IPS-18a (cell line): ENCODE measurements around the gene SLC7A6.

Experiments used
- H3K27ac ChIP-seq: one replicate; pipeline ENCODE4 v1.5.1; 2013; ENCODE audit warnings: low read length
- H3K27me3 ChIP-seq: one replicate; pipeline ENCODE4 v1.6.1; 2013; ENCODE audit warnings: mild to moderate bottlenecking, low read length; ENCODE audit not compliant: control insufficient read depth, insufficient read depth
- H3K36me3 ChIP-seq: one replicate; pipeline ENCODE4 v1.6.1; 2013; ENCODE audit warnings: low read depth, low read length; ENCODE audit not compliant: control insufficient read depth
- H3K4me1 ChIP-seq: one replicate; pipeline ENCODE4 v1.6.1; 2013; ENCODE audit warnings: low read depth, low read length; ENCODE audit not compliant: control insufficient read depth
- H3K4me3 ChIP-seq: one replicate; pipeline ENCODE4 v1.5.1; 2013; ENCODE audit warnings: low read length
- H3K9ac ChIP-seq: one replicate; pipeline ENCODE4 v1.6.1; 2013; ENCODE audit warnings: mild to moderate bottlenecking, low read length, moderate library complexity
- H3K9me3 ChIP-seq: one replicate; pipeline ENCODE4 v1.6.1; 2013; ENCODE audit warnings: low read depth, low read length; ENCODE audit not compliant: control insufficient read depth

The SLC7A6 gene

DNA sequence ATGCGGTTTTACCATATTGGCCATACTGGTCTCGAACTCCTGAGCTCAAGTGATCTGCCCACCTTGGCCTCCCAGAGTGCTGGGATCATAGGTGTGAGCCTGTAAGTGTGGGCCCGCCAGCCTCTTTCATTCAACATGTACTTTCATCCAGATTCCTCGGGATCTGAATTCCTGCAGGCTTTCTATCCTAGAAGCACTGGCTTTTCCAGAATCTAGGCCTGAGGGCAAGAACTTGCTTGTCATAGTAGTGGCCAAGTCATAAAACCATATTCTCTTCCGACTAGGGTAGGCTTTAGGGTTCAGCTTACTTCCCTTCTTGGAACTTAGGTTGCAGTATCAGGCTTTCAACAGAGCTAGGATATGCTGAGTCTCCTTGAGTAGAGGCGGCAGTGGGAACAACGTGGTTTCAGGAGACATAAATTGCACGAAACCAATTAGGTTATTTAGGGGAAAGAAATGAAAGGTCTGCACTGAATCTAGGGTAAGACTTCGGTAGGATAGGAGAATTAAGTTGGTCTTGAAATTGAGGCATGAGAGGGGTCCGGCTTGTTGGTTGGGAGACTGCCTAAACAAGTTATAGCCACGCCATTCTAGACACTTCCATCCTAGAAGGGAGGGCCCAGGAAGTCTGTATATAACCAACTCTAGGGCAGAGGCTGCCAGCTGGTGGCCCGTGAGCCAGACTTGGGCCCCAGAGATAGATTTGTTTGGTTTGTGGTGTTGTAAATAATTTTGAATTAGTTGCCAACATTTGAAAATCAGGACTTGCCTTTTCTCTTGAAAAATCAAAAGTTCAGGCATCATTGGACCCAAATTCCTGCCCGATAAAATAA, 15.6 kb downstream of the SLC7A6 start:
- H3K4me3 ChIP-seq: no peak overlapping the region
- H3K36me3 ChIP-seq: peaks cover 12% of the 10 kb centered on the region
- no peak overlapping the region for H3K27ac ChIP-seq
- no peaks in the 10 kb centered on the region for H3K9me3 ChIP-seq
- no peaks in the 10 kb centered on the region for H3K4me1 ChIP-seq
- H3K9ac ChIP-seq: no peak overlapping the region
- no peaks in the 10 kb centered on the region for H3K27me3 ChIP-seq

DNA sequence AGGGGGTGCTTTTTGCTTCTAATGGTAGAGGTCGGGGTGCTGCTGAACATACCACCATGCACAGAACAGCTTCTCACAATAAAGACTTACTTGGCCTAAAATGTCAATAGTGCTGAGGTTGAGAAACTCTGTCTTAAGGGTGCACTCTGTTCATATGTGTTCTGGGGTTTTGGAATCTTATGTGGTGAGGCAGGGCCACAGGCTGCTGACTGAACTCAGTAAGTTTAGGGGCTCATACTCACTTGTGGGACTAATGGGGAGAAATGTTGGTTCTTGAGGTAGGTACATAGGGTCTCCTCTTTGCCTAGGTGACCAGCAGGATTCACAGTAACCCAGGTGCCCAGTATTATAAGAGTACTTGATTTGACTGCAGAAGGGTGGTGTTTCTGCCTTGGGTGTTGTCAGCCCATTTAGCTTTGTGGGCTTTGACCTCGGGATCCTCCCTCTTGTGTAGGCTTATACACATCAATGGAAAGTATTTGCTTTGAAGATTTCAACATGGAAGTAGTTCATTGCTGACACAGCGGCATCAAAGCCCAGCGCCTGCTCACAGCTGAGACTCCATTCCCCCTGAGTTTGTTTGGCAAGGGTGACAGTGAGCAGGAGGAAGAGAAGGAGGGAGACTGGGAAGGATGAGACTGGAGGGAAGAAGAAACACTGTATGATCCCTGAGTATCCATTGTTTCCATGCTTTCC, 17.2 kb downstream of the SLC7A6 start:
- Histone ChIP-seq H3K36me3 (peaks cover 11% of the 10 kb centered on the region), H3K4me3 (no peak overlapping the region), H3K4me1 (no peaks in the 10 kb centered on the region), H3K27ac (no peak overlapping the region), H3K9me3 (no peaks in the 10 kb centered on the region), H3K9ac (no peak overlapping the region), H3K27me3 (no peaks in the 10 kb centered on the region)

DNA sequence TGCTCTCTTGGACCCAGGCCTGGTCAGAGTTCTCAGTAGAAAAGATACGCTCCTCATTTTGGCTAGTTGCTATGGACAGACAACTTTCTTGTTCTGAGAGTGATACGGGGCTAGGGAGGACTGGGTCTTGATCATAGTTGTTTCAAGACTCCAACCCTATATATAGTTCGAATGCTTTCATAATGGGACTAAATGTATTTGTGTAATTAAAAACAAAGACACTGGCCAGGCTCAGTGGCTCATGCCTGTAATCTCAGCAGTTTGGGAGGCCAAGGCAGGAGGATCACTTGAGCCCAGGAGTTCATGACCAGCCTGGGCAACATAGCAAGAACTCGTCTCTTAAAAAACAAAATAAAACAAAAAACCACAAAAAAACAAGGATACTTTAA, 17.7 kb downstream of the SLC7A6 start:
- Histone ChIP-seq H3K27ac (no peak overlapping the region), H3K9me3 (no peaks in the 10 kb centered on the region), H3K9ac (no peak overlapping the region), H3K36me3 (peaks cover 11% of the 10 kb centered on the region), H3K27me3 (no peaks in the 10 kb centered on the region), H3K4me1 (no peaks in the 10 kb centered on the region), H3K4me3 (no peak overlapping the region)

DNA sequence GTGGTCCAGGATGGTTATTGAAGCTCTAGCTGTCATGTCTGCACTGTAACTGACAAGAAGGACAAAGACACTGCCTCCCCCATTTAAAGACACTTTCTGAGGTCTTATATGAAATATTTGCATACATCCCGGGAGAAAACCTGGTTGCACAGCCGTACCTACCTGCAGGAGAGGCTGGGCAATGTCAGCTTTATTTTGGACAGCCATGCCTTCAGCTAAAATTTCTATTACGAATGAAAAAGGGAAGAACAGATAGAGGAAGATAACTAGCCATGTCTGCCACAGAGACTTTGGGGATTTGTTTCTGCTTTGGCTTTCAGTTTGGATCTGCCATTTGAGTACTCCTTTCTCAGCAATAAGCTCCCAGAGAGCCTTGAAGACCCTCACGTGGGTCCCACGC, 19.0 kb downstream of the SLC7A6 start:
- H3K27ac ChIP-seq: no peak overlapping the region
- no peak overlapping the region for H3K4me3 ChIP-seq
- H3K9me3 ChIP-seq: no peaks in the 10 kb centered on the region
- H3K9ac ChIP-seq: no peak overlapping the region
- H3K4me1 ChIP-seq: no peaks in the 10 kb centered on the region
- peaks cover 19% of the 10 kb centered on the region for H3K36me3 ChIP-seq
- H3K27me3 ChIP-seq: no peaks in the 10 kb centered on the region

DNA sequence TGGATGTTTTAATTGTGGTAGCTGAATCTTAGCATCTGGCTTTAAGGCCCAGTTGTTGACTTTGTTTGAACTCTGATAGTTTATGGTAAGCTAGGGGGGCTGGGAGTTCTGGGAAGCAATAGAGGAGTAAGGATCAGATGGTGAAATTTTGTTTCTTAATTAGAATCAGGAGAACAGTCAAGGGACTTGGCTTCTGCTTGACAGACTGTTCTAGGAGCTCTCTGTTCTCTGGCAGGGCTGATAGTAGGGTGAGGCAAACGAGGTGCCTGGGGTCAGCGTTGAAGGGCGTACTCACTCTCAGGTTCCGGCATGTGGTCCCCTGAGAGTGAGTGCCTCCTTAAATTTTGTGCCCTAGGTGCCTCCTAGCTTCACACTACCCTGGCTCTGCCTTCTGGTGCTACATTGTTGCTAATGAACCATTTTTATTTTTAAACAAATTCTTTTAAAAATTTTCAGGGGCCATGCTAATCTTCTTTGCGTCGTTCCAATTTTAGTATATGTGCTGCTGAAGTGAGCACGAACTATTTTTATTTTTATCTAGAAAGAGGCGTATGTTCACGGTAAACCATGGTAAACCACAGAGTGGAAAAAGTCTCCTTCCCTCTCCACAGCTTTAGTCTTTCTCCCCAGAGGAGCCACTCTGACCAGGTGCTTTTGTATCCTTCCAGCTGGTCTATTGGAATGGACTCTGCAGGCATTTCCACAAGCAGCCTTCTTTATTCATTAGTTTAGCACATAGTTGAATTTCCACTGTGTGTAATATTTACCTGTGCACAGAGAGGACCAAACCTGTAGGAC, 19.7 kb downstream of the SLC7A6 start:
- no peaks in the 10 kb centered on the region for H3K4me1 ChIP-seq
- H3K36me3 ChIP-seq: peaks cover 19% of the 10 kb centered on the region
- no peaks in the 10 kb centered on the region for H3K9me3 ChIP-seq
- no peaks in the 10 kb centered on the region for H3K27me3 ChIP-seq
- no peak overlapping the region for H3K27ac ChIP-seq
- H3K4me3 ChIP-seq: no peak overlapping the region
- H3K9ac ChIP-seq: no peak overlapping the region

DNA sequence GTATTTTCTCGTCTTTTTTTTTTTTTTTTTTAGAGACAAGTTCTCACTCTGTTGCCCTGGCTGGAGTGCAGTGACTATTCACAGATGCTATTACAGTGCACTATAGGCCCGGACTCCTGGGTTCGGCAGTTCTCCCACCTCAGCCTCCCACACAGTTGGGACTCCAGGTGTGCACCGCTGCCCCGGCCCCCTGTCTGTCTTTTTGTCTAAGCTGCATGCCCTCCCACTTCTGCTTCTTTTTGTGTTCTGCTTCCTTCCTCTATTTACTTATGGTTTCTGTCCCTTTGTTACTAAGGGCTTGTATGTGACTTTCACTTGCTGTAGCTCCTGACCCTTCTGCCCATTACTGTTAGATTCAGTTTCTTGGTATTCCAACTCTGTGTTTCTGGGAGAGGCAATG, 20.5 kb downstream of the SLC7A6 start:
- Histone ChIP-seq H3K27ac (no peak overlapping the region), H3K9ac (no peak overlapping the region), H3K4me3 (no peak overlapping the region)

DNA sequence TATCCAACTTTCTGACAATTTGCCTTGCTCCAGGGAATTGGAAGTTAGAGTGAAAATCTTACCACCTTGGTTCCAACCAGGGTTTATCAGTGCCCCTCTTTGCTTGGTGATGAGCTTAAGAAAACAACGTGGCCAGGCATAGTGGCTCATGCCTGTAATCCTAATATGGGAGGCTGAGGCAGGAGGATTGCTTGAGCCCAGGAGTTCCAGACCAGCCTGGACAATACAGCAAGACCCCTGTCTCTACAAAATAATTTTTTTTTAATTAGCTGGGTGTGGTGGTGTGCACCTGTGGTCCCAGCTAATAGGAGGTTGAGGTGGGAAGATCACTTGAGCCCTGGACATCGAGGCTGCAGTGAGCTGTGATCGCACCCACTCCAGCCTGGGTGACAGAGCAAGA, 21.4 kb downstream of the SLC7A6 start:
- no peaks in the 10 kb centered on the region for H3K27me3 ChIP-seq
- no peak overlapping the region for H3K9ac ChIP-seq
- no peak overlapping the region for H3K4me3 ChIP-seq
- H3K36me3 ChIP-seq: peaks cover 21% of the 10 kb centered on the region
- no peaks in the 10 kb centered on the region for H3K9me3 ChIP-seq
- H3K27ac ChIP-seq: no peak overlapping the region
- no peaks in the 10 kb centered on the region for H3K4me1 ChIP-seq

More for the DNA sequence above, 20.5 kb downstream of the SLC7A6 start:
- Histone ChIP-seq H3K27me3 (no peaks in the 10 kb centered on the region), H3K36me3 (peaks cover 19% of the 10 kb centered on the region), H3K9me3 (no peaks in the 10 kb centered on the region), H3K4me1 (no peaks in the 10 kb centered on the region)

DNA sequence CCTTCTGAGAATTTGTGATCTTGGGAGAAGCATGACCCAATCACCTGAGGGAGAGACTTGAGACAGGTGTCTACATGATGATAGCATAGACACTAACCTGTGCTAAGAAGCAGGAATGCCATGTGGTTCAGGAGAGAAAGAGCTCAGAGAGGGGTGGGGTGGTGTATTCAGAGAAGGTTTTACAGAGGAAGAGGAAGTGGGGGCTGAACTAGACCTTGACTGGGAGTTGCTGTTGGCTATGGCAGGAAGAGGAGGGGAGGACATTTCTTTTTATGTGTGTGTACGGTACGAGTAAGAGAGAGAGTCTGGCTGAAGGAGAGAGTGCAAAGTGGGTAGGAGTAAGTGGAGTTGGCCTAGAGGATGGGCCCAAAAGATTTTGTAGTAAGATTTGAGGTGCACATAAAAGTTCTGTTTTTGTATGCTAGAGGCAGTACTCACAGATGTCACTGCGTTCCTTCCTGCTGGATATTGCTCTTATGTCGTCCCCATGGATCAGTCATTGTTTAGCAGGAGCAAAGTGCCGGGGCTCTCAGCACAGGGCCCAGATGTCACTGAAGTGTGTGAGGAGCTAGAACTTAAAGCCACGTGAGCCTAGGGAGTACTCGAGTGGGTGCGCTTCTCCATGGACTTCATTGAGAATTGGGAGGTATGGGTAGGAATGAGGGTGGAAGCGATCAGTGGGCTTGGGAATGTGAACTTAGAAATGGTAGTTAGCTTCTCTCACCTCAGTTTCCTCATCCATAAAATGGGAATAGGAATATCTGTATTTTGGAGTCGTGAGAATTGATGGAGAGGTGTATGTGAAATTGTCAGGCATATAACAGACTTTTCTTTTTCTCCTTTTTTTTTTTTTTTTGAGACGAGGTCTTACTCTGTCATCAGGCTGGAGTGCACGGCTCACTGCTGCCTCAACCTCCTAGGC, 22.1 kb downstream of the SLC7A6 start:
- no peak overlapping the region for H3K4me3 ChIP-seq
- no peaks in the 10 kb centered on the region for H3K4me1 ChIP-seq
- H3K27ac ChIP-seq: no peak overlapping the region
- H3K9ac ChIP-seq: no peak overlapping the region
- no peaks in the 10 kb centered on the region for H3K9me3 ChIP-seq
- peaks cover 24% of the 10 kb centered on the region for H3K36me3 ChIP-seq
- H3K27me3 ChIP-seq: no peaks in the 10 kb centered on the region

DNA sequence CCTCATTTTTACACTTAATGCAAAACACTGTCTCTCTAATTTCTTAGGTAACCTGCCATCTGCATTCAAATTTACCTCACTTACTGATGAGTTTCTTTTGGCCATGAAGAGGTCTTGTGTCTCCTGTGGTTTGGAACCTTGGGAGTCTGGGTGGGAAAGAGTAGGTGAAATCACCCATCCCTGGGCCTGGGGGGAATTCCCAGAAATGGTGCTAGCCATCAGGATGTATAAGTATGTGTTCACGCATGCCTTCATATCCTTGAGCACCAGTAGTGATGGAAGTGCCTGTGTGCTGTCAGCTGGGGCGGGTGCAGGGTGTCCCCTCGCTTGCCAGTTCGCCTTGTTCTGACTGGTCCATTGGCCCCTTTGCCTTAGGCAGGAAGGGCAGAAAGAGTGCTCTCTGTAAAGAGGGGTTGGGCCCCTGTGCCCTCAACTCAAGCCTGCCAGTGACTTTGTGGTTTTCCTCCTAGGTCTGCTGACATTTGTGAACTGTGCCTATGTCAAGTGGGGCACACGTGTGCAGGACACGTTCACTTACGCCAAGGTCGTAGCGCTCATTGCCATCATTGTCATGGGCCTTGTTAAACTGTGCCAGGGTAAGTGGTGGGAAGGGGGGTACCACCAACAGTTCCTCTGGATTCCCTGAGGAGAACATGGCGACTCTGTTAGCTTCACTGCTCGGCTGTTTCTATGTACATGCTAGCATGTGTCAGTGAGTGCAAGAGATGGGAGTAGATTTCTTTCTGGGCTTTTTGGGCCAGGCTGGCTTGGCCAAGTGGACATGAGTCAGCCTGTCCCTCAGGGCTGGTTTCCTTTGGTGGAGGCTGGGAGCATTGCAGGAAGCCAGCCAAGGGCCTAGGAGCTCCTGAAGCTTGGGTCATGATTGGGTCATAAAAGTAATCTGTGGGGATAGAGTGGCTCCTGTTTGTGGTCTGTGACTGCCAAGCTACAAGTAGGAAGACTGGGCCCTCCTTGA, 23.2 kb downstream of the SLC7A6 start:
- Histone ChIP-seq H3K27ac (no peak overlapping the region), H3K4me1 (no peaks in the 10 kb centered on the region), H3K27me3 (no peaks in the 10 kb centered on the region), H3K9ac (no peak overlapping the region), H3K36me3 (peaks cover 18% of the 10 kb centered on the region), H3K9me3 (no peaks in the 10 kb centered on the region), H3K4me3 (no peak overlapping the region)

DNA sequence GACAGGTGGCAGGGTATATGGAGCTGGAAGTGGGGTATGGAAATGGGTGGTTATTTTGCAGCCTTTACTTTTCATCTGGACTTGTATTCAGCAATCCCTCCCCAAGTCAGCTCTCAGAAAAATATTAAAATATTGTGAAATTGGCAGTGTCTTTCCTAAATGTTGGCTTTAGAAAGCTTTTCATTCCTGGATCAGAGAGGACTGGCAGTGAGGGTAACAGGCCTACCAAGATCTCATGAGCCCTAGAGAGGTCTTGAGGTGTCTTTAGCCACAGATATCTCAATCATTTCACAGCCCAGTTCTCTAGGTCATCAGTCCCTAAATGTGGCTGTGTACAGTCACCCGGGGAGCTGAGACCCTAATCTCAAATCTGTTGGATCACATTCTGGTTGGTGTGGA, 23.9 kb downstream of the SLC7A6 start:
- no peaks in the 10 kb centered on the region for H3K27me3 ChIP-seq
- H3K4me3 ChIP-seq: no peak overlapping the region
- H3K4me1 ChIP-seq: no peaks in the 10 kb centered on the region
- H3K9me3 ChIP-seq: no peaks in the 10 kb centered on the region
- H3K36me3 ChIP-seq: peaks cover 21% of the 10 kb centered on the region
- no peak overlapping the region for H3K27ac ChIP-seq
- no peak overlapping the region for H3K9ac ChIP-seq
